Fibroblast of pulmonary artery (primary cell): ENCODE results near the gene PITHD1.
A peak's percentile ranks its signal among the peaks of the same experiment; 100 is the strongest.

ENCODE experiments used
- DNase-seq: peaks from one replicate; pipeline ENCODE4 v3.0.0-alpha.2; 2010; ENCODE audit warnings: low read depth
- H3K4me3 ChIP-seq: replicated peaks from 2 replicates; pipeline ENCODE4 v1.5.1; 2011; ENCODE audit warnings: low read depth, mild to moderate bottlenecking, control low read depth, low read length, moderate library complexity
- CTCF ChIP-seq: IDR thresholded peaks from 2 replicates; pipeline ENCODE4 v1.5.1; 2011; ENCODE audit warnings: mild to moderate bottlenecking, control low read depth, low read length, inconsistent platforms; ENCODE audit errors: missing control alignments

The PITHD1 gene

GRCh38 chr1:23756676-23757075 is 21.5 kb upstream of the PITHD1 start:
- no peak overlapping the region for H3K4me3 ChIP-seq
- TF ChIP-seq CTCF: no peak
- DNase-seq: peak; percentile 23

- TF ChIP-seq CTCF: no peak
- H3K4me3 ChIP-seq: no peak overlapping the region
- DNase-seq: no peak
These were observed 20.4 kb upstream of the PITHD1 start for GRCh38 chr1:23757812-23758211.

- H3K4me3 ChIP-seq: no peak overlapping the region
- DNase-seq: no peak
- no peak for TF ChIP-seq CTCF
These were observed 18.9 kb upstream of the PITHD1 start for GRCh38 chr1:23759277-23759676.

GRCh38 chr1:23763041-23763577 is 15.1 kb upstream of the PITHD1 start:
- no peak for TF ChIP-seq CTCF
- DNase-seq: no peak

GRCh38 chr1:23768733-23769132 is 9.5 kb upstream of the PITHD1 start:
- no peak for TF ChIP-seq CTCF
- DNase-seq: no peak
- no peak overlapping the region for H3K4me3 ChIP-seq

More at GRCh38 chr1:23763041-23763577, 15.1 kb upstream of the PITHD1 start:
- H3K4me3 ChIP-seq: no peak overlapping the region

GRCh38 chr1:23772049-23772853 is 6.0 kb upstream of the PITHD1 start:
- peak; percentile 99 for TF ChIP-seq CTCF
- DNase-seq: peak; percentile 88
- H3K4me3 ChIP-seq: no peak overlapping the region

GRCh38 chr1:23772854-23773242 is 5.4 kb upstream of the PITHD1 start:
- DNase-seq: no peak
- no peak for TF ChIP-seq CTCF
- no peak overlapping the region for H3K4me3 ChIP-seq
